GM21717 (cell line): ENCODE data around the gene PHKG2.

Experiments
- ATAC-seq: cut with Tn5 transposase; IDR thresholded peaks from one replicate; pipeline ENCODE4 v1.9.1; 2021; ENCODE audit warnings: mild to moderate bottlenecking, moderate library complexity; ENCODE audit not compliant: unreplicated experiment

PHKG2 gene

GRCh38 chr16:30773826-30774225 lies 25.6 kb downstream of the PHKG2 start:
- ATAC-seq: no peak

- ATAC-seq: no peak
Observed at GRCh38 chr16:30774367-30775130, 26.3 kb downstream of the PHKG2 start.

- ATAC-seq: no peak
Observed at GRCh38 chr16:30775131-30775391, 26.8 kb downstream of the PHKG2 start.

- no peak for ATAC-seq
Observed at GRCh38 chr16:30775392-30776188, 27.4 kb downstream of the PHKG2 start.

GRCh38 chr16:30777591-30778297 lies 29.5 kb downstream of the PHKG2 start:
- ATAC-seq: no peak

GRCh38 chr16:30778549-30779244 lies 30.5 kb downstream of the PHKG2 start:
- ATAC-seq: no peak

GRCh38 chr16:30779596-30779995 lies 31.4 kb downstream of the PHKG2 start:
- ATAC-seq: no peak

GRCh38 chr16:30780021-30780420 lies 31.8 kb downstream of the PHKG2 start:
- ATAC-seq: no peak

GRCh38 chr16:30780549-30780948 lies 32.3 kb downstream of the PHKG2 start:
- no peak for ATAC-seq

GRCh38 chr16:30782486-30783279 lies 34.5 kb downstream of the PHKG2 start:
- no peak for ATAC-seq

GRCh38 chr16:30783280-30784109 lies 35.3 kb downstream of the PHKG2 start:
- no peak for ATAC-seq

GRCh38 chr16:30784215-30784614 lies 36.0 kb downstream of the PHKG2 start:
- ATAC-seq: no peak

GRCh38 chr16:30785126-30786106 lies 37.2 kb downstream of the PHKG2 start:
- ATAC-seq: no peak

GRCh38 chr16:30786115-30786935 lies 38.1 kb downstream of the PHKG2 start:
- no peak for ATAC-seq

- ATAC-seq: no peak
Observed at GRCh38 chr16:30786936-30787612, 38.8 kb downstream of the PHKG2 start, which contains the start of gene ZNF629. ZNF629 (minus strand) TSS chr16:30787205; CDS start chr16:30784482, 2,723 bp downstream.

- ATAC-seq: no peak
Observed at GRCh38 chr16:30787613-30788378, 39.6 kb downstream of the PHKG2 start.
